GM12801 (cell line): ENCODE data around the gene PHOSPHO1.

Experiments
- TF ChIP-seq, protein P1 (sequence below): IDR thresholded peaks from one replicate; pipeline ENCODE4 v1.5.1; 2011; ENCODE audit warnings: control low read depth; ENCODE audit not compliant: insufficient read length; ENCODE audit errors: extremely low read depth

The PHOSPHO1 gene

DNA sequence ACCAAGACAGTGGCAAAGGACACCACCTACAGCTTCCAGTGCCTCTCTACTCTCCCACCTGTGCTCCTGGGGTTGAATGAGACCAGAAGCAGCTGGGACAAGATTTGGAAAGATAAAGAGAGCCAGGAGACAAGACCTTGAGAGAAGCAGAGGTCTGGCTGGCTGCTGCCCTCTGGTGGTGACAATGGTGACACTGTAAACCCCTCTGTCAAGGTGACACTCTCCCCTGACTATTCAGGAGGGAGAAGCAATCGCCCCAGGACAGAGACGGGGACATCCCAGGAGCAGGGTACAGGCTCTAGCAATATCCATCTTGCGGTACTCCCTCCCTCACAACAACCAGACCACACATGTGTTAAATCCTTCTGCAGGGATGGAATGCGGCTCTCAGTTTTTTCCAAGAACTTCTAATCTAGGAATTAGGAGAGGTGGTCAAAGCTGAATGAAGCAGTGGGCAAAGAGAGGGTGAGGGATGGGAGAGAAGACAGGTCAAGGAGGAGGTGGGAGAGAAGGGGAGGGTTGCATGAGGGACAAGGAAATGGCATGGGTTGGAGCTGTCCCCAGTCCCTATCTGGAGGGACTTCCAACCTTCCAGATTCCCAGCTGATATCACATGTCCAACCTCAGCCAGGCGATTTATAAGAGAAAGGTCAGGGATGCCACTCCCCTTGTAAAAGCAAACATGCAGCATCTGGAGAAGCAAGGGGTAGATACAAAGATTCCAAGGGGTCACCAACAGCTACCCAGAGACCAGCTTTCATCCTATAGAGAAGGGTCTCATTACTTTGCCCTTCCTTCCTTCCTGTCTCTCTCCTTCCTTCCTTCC lies 2.9 kb downstream of the PHOSPHO1 start:
- TF ChIP-seq, protein P1, sequence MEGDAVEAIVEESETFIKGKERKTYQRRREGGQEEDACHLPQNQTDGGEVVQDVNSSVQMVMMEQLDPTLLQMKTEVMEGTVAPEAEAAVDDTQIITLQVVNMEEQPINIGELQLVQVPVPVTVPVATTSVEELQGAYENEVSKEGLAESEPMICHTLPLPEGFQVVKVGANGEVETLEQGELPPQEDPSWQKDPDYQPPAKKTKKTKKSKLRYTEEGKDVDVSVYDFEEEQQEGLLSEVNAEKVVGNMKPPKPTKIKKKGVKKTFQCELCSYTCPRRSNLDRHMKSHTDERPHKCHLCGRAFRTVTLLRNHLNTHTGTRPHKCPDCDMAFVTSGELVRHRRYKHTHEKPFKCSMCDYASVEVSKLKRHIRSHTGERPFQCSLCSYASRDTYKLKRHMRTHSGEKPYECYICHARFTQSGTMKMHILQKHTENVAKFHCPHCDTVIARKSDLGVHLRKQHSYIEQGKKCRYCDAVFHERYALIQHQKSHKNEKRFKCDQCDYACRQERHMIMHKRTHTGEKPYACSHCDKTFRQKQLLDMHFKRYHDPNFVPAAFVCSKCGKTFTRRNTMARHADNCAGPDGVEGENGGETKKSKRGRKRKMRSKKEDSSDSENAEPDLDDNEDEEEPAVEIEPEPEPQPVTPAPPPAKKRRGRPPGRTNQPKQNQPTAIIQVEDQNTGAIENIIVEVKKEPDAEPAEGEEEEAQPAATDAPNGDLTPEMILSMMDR = no peak

DNA sequence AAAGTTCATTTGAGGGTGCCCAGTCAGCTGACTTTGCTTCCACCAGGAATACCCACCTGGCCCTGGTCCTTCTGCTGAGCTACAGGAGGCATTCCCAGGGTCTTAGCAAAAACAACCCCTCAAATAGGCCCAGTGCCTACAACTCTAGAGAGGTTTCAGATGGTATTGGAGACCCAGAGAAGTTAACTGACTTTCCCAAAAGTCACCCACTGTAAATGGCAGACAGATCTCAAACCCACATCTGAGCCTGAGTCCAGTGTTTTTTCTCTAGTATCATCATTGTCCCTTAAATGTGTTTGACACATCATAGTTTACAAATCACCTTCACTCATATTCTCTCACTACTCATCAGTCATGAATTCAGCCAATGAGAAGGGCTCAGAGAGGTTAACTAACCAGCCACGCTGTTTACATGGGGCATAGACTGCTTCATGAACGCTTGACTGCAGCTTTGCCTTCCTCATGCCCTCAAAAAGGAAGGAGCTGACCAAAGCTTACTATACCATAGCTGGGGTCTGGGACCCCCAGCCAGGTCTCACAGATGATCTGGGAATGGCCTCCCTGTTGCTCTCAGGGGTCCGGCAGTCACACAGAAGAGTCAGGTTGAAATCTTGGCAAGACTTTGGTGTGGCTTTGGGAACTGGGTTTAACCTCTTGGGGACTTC lies 3.7 kb downstream of the PHOSPHO1 start:
- TF ChIP-seq, protein P1 = no peak

DNA sequence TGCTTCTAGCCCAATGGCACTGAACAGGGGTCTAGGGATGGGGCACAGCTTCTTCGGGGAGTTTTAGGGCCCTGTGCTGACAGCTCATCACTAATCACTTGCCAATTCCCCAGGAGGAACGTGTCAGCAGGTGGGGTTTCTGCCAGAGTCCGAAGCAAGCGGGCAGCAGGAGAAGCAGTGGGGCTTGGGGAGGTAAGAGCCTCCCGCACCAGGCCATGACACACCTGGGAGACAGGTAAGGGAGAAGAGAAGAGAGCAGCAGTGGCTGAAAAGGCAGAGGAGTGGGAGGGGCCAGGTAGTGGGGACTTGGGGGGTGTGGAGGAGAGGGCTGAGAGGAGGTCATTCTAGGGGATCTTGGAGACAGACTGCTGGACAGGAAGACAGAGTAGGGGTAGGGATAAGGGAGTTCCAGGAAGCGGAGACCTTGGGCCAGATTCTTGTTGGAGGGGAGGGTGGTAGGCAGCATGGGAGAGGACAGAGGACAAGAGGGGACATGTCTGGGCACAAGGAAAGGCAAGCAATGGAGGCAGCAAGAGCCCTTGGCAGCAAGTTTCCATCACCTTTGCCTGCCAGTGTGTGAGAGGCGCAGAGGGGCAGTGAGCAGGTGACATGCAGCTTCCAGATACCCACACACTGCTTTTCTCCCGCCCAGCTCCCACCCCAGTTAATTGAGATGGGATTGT lies 4.9 kb downstream of the PHOSPHO1 start:
- TF ChIP-seq, protein P1 = no peak

DNA sequence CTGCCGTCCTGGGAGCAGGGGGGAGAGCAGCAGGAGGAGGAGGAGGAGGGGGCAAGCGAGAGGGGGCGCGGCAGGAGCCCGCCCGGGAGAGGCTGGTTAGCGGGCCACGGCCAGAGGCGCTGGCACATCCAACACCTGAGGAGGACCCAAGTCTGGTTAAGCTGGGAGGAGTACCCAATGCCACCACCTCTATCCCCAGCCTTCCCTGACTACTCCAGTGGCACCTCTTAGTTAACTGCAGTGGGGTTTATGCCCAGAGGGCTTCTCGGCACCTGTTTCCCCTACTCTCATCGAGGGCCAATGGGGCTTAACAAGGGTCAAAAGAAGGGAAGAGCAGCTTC lies 5.6 kb downstream of the PHOSPHO1 start:
- TF ChIP-seq, protein P1 = no peak

DNA sequence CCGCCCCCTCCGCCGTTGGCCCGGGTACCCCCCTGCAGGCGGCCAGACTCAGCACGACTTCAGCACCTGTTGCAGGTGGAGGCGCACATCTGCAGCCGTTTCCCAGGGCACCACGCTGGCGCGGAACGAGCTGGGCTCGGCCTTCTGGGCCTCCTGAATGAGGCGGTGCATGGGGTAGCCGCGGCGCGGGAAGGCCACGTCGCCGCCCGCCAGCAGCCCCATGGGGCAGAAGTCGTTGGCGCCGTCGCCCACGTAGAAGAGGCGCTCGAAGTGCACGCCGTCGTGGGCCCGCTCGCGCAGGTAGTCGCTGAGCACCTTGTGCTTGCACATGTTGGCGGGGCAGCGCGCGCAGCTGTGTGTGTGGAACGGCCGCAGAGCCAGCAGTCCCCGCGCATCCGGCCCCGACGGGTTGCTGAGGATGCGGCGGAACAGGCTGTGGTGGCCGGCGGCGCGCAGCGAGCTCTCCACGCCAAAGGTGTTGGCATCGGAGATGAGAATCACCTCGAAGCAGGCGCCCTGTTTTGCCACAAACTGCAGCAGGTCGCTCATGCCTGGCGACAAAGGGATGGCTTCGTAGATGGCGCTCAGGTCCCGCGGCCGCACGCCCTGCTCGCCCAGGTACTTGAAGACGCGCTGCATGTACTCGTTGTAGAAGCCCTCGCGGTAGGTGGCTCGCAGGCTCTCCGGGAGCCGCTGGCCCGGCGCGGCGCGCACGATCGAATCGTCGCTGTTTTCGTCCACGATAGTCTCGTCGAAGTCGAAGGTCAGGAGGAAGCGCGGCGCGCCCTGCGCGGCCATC lies 6.2 kb downstream of the PHOSPHO1 start:
- TF ChIP-seq, protein P1 = no peak

DNA sequence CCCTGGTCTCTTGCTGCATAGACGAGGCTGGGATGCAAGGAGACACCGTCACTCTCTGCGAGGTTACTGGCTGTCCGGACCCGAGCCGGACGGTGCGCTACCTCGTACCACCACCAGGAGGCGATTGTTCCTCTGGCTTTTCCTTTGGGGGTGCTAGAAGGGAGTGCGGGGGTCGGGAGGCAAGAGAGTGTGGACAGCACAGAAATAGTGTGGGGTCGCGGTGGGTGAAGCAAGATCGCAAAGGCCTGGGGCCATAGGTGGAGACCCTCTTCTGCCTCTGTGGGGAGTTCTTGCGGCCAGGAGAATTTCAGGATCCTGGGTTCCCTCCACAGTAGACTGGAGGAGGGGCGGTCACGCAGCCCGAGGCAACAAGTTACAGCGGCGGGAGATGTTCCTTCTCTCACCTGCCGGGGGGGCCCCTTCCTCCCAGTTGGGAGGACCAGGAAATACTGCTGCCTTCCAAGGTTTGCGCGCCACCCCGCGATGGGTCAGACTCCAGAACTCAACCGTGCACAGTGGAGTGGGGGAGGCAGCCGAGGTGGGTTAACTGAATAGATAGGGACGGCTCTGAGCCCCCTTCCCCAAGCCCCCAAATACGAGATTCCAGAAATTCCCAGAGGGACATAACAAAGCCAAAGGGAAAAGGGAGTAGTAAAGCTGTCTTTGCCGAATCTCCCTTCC lies 6.9 kb downstream of the PHOSPHO1 start:
- TF ChIP-seq, protein P1 = no peak
